ENCODE measurements around the gene TMEM219.

DNA sequence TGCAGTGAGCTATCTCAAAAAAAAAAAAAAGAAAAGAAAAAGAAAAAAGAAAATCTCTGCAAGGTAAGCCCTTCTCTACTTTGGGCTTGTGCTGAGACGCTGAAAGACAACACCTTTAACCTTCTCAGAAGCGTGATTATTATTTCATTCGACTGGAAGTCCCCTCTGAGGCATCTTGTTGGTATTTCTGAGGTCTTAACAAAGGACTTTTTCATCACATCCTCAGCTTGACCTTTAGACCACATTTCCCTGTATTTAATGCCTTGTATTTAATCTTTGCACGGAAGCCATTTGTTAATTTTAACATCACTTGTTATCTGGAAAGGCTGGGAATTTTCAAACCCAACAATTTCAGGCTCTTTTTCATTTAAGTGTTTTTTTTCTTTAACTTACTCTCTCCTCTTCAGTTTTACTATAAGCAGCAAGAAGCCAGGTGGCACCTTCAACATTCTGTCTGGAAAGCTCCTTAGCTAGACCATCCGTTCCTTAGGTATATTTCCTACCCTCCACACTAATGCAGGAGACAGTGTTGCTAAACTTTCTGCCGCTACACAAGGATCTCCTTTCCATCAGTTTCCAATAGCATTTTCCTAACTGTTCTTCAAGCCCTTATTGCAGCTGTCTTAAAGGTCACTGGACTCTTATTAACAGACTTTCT, 46.2 kb upstream of the TMEM219 start:
- TF ChIP-seq, protein P1, sequence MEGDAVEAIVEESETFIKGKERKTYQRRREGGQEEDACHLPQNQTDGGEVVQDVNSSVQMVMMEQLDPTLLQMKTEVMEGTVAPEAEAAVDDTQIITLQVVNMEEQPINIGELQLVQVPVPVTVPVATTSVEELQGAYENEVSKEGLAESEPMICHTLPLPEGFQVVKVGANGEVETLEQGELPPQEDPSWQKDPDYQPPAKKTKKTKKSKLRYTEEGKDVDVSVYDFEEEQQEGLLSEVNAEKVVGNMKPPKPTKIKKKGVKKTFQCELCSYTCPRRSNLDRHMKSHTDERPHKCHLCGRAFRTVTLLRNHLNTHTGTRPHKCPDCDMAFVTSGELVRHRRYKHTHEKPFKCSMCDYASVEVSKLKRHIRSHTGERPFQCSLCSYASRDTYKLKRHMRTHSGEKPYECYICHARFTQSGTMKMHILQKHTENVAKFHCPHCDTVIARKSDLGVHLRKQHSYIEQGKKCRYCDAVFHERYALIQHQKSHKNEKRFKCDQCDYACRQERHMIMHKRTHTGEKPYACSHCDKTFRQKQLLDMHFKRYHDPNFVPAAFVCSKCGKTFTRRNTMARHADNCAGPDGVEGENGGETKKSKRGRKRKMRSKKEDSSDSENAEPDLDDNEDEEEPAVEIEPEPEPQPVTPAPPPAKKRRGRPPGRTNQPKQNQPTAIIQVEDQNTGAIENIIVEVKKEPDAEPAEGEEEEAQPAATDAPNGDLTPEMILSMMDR (tag by site-specific recombination; IDR thresholded peaks at IDR 0.05): no peak
- TF ChIP-seq ZNF549 (tag by site-specific recombination; IDR thresholded peaks at IDR 0.05): no peak
- no peak for TF ChIP-seq ZNF560 (tag by site-specific recombination; IDR thresholded peaks at IDR 0.05; ENCODE audit: borderline replicate concordance)
- TF ChIP-seq ZBTB21 (tag by site-specific recombination; IDR thresholded peaks at IDR 0.05): no peak
- TF ChIP-seq, protein P2, sequence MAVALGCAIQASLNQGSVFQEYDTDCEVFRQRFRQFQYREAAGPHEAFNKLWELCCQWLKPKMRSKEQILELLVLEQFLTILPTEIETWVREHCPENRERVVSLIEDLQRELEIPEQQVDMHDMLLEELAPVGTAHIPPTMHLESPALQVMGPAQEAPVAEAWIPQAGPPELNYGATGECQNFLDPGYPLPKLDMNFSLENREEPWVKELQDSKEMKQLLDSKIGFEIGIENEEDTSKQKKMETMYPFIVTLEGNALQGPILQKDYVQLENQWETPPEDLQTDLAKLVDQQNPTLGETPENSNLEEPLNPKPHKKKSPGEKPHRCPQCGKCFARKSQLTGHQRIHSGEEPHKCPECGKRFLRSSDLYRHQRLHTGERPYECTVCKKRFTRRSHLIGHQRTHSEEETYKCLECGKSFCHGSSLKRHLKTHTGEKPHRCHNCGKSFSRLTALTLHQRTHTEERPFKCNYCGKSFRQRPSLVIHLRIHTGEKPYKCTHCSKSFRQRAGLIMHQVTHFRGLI (tag by site-specific recombination; IDR thresholded peaks at IDR 0.05): no peak
- TF ChIP-seq, protein P3, sequence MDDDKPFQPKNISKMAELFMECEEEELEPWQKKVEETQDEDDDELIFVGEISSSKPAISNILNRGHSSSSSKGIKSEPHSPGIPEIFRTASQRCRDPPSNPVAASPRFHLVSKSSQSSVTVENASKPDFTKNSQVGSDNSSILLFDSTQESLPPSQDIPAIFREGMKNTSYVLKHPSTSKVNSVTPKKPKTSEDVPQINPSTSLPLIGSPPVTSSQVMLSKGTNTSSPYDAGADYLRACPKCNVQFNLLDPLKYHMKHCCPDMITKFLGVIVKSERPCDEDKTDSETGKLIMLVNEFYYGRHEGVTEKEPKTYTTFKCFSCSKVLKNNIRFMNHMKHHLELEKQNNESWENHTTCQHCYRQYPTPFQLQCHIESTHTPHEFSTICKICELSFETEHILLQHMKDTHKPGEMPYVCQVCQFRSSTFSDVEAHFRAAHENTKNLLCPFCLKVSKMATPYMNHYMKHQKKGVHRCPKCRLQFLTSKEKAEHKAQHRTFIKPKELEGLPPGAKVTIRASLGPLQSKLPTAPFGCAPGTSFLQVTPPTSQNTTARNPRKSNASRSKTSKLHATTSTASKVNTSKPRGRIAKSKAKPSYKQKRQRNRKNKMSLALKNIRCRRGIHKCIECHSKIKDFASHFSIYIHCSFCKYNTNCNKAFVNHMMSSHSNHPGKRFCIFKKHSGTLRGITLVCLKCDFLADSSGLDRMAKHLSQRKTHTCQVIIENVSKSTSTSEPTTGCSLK (tag by site-specific recombination; IDR thresholded peaks at IDR 0.05): no peak
- TF ChIP-seq ZNF248 (tag by site-specific recombination; IDR thresholded peaks at IDR 0.05): no peak
- no peak for TF ChIP-seq RBAK (tag by site-specific recombination; IDR thresholded peaks at IDR 0.05)
- no peak for TF ChIP-seq ZNF266 (tag by site-specific recombination; IDR thresholded peaks at IDR 0.05; ENCODE audit: low read depth)
- TF ChIP-seq ZNF274 (IDR thresholded peaks at IDR 0.05; ENCODE audit: low read length): no peak
- TF ChIP-seq ZNF274 (tag by site-specific recombination; IDR thresholded peaks at IDR 0.05; ENCODE audit: borderline replicate concordance): no peak
- TF ChIP-seq, protein P4, sequence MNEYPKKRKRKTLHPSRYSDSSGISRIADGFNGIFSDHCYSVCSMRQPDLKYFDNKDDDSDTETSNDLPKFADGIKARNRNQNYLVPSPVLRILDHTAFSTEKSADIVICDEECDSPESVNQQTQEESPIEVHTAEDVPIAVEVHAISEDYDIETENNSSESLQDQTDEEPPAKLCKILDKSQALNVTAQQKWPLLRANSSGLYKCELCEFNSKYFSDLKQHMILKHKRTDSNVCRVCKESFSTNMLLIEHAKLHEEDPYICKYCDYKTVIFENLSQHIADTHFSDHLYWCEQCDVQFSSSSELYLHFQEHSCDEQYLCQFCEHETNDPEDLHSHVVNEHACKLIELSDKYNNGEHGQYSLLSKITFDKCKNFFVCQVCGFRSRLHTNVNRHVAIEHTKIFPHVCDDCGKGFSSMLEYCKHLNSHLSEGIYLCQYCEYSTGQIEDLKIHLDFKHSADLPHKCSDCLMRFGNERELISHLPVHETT (tag by site-specific recombination; IDR thresholded peaks at IDR 0.05): no peak
- no peak for TF ChIP-seq ZNF426 (tag by site-specific recombination; IDR thresholded peaks at IDR 0.05)
- TF ChIP-seq, protein P5, sequence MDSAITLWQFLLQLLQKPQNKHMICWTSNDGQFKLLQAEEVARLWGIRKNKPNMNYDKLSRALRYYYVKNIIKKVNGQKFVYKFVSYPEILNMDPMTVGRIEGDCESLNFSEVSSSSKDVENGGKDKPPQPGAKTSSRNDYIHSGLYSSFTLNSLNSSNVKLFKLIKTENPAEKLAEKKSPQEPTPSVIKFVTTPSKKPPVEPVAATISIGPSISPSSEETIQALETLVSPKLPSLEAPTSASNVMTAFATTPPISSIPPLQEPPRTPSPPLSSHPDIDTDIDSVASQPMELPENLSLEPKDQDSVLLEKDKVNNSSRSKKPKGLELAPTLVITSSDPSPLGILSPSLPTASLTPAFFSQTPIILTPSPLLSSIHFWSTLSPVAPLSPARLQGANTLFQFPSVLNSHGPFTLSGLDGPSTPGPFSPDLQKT (IDR thresholded peaks at IDR 0.05; ENCODE audit: borderline replicate concordance, low read depth, low read length): no peak

Data from HEK293 (cell line).